NCI-H69 (cell line): ENCODE measurements around the gene CASR.

Experiments
- DNase-seq: peaks from one replicate; lab custom pipeline; 2025; lab: John Stamatoyannopoulos, UW

CASR gene

GRCh38 chr3:122257644-122258364, 74.3 kb downstream of the CASR start:
- DNase-seq, result no peak

GRCh38 chr3:122258757-122259371, 75.4 kb downstream of the CASR start:
- DNase-seq, result peak; percentile 61

- no peak for DNase-seq
These were observed 76.7 kb downstream of the CASR start for GRCh38 chr3:122260206-122260605.

DNA sequence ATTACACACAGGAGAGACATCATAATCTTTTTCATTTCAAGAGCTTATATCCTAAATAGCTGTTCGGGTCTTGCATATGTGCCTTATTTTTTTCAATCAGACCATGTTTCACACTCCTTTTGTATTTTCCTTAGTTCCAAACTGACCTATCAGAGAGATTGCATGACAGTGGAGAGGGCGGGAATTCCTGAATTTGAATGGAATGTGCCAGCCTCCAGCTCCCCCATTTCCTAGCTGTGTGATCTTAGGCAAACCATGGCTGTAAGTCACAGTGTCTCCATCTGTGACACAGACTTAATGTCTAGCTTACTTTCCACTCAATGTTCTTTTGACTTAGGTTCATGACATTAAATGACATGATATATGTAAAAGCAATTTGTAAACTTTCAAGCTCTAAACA, 79.6 kb downstream of the CASR start:
- DNase-seq, result no peak

- no peak for DNase-seq
These were observed 80.6 kb downstream of the CASR start for GRCh38 chr3:122263974-122264588.

DNA sequence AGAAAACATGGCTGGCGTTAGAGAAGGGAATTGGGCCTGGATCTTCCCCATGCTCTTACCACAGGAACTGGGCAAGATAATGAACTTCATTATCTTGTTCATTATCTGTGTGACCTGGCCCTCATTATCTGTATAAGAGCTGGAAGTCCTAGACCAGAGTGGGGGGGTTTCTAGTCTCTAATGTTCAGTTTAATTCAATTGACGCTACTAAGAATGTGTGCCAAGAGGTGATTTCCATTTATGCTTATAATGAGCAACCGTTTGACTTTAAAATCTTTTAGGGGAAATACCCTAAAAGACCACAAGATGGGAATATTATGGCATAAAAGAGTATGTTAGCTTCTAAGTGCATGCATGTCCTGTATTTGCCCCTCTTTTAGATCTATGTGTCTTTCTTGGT, 82.5 kb downstream of the CASR start:
- DNase-seq, result no peak

- no peak for DNase-seq
These were observed 85.0 kb downstream of the CASR start for GRCh38 chr3:122268257-122269024.

- DNase-seq, result no peak
These were observed 85.6 kb downstream of the CASR start for GRCh38 chr3:122269045-122269444.

DNA sequence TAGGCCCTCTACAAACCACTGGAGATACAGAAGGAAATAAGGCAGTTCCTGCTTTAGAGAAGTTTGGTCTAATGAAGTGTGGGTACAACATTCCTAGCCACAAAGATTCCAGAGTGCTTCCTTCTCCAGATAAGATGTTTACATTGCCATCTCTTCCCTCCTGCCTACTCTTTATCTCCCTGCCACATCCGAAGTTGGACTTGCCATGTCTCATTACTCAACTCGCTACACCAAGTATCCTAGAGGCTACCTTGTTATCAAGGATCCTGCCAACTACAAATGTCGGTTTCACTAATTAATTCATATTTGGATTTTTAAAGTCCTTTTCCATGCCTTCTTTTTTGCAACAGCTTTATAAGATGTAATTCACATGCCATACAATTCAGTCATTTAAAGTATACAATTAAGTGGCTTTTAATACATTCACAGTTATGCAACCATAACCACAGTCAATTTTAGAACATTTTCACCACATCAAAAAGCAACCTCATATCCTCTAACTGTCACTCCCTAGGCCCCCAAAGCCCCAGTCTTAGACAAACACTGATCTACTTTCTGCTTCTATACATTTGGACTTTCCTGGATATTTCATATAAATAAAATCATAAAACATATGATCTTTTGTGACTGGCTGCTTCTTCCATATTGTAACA, 87.9 kb downstream of the CASR start:
- DNase-seq, result no peak

GRCh38 chr3:122272879-122273278, 89.4 kb downstream of the CASR start:
- no peak for DNase-seq

DNA sequence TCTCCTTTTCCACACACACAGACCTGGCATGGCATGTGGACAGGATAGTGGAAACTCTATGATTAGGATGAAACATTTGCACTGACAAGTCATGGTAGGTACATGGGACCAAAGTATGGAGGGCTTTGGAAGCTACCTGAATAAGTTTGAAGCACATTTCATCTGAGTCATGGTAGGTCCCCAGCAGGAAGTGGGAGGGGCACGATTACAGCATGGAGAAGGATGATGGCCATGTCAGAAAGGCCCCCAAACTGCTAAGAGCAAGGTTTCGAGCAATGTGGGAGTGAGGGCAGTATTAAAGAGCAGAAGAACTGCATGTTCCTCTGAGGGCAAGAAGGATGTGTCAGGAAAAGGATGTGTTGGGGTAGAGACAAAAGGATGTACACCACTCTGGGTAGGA, 90.0 kb downstream of the CASR start:
- DNase-seq, result no peak

GRCh38 chr3:122281891-122282290, 98.4 kb downstream of the CASR start:
- no peak for DNase-seq

DNA sequence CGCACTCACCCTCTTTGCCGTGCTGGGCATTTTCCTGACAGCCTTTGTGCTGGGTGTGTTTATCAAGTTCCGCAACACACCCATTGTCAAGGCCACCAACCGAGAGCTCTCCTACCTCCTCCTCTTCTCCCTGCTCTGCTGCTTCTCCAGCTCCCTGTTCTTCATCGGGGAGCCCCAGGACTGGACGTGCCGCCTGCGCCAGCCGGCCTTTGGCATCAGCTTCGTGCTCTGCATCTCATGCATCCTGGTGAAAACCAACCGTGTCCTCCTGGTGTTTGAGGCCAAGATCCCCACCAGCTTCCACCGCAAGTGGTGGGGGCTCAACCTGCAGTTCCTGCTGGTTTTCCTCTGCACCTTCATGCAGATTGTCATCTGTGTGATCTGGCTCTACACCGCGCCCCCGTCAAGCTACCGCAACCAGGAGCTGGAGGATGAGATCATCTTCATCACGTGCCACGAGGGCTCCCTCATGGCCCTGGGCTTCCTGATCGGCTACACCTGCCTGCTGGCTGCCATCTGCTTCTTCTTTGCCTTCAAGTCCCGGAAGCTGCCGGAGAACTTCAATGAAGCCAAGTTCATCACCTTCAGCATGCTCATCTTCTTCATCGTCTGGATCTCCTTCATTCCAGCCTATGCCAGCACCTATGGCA, 100.5 kb downstream of the CASR start:
- DNase-seq, result peak; percentile 3

GRCh38 chr3:122284486-122284885, 101.0 kb downstream of the CASR start:
- no peak for DNase-seq

DNA sequence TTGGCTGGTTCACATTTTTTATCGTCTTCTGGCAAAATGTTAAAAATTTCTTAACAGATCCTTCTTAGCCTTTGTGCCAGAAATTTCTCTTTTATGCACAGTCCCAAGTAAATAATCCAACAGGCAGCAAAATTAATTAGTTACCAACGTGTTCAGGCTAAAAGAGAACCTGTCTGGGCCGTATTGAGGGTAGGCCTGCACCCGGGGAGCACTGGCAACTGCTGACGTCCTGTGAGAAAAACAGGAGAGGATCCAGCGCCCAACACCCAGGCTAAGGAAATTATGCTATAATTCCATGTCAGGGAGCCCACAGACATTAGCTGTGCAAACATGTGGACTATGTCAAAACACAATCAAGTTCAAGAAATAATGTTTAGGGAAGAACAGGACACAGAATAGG, 110.9 kb downstream of the CASR start:
- no peak for DNase-seq

DNA sequence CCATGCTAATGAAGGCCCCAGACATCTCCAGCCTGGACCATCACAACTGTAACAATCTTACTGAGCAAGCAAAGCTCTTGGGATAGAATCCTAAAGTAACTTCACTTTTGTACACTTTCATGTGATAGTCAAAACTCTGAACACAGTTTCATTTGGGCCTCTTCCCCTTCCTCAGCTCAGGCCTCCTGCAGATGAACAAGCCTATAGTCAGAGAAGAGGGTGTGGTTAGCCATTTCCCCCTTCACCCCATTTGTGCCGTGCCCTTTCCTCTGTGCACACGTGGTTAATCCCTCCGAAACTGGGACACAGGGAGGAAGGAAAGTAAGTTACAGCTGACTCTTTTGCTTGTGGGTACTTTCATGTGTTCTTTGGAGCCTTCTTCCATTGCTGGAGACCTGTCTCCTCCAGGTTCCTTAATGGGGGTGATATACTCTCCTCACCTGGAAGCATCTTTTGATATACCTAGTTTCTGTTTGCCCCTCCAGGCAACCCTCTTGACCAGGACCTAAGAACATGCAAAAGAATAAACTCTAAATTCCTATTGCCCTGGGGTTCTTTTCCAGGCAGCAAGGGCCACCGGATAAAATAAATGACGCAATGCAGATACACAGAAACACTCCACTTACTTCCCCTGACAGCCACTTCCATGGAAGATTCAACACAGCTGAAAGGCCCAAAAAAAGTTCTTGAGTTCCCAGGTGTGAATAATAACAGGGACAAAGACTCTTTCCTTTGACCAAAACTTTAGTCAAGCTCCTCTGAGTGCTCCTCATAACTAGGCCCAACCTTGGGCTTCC, 112.0 kb downstream of the CASR start:
- DNase-seq, result no peak

GRCh38 chr3:122298239-122298638, 114.8 kb downstream of the CASR start:
- DNase-seq, result no peak

- no peak for DNase-seq
These were observed 115.7 kb downstream of the CASR start for GRCh38 chr3:122299215-122299614.

DNA sequence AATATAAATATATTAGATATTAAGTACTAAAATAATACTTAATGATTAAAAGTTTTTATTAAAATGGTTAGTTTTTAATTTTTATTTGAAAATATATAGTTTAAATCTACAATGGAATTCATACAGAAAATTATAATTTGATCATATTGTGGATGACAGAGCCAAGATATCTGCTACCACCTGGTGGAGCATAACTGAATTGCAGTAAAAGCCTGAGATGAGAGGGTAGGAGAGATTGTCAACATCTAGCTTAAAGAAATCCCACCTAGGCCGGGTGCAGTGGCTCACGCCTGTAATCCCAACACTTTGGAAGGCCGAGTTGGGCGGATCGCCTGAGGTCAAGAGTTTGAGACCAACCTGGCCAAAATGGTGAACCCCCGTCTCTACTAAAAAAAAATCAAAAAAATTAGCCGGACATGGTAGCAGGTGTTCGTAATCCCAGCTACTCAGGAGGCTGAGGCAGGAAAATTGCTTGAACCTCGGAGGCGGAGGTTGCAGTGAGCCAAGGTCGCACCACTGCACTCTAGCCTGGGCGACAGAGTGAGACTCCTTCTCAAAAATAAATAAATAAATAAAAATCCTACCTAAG, 116.5 kb downstream of the CASR start:
- no peak for DNase-seq

- no peak for DNase-seq
These were observed 117.6 kb downstream of the CASR start for GRCh38 chr3:122301063-122301462.
